K562 (cell line): ENCODE measurements around the gene GNB2. TPM values are rescaled to one million over a fixed set of nuclear protein-coding genes. Genes with fewer than 3 reads are reported as not detected.
A peak's percentile ranks its signal among the peaks of the same experiment; 100 is the strongest.

Experiments used
- CC2D1A ChIP-seq: fragments of 450-650 bp; IDR thresholded peaks from 2 replicates; pipeline ENCODE4 v1.6.1; 2017; ENCODE audit warnings: mild to moderate bottlenecking
- ERF ChIP-seq: fragments of 450-650 bp; formaldehyde crosslinking; IDR thresholded peaks from 2 replicates; pipeline ENCODE4 v1.4.0; 2020; ENCODE audit warnings: mild to moderate bottlenecking, mixed read lengths
- FOXA3 ChIP-seq, 2 experiments: fragments of 450-650 bp in 1 of 2; sonication (generic) in 1 of 2; formaldehyde crosslinking; IDR thresholded peaks in 1 of 2; conservative IDR thresholded peaks in 1 of 2; 2 replicates each; pipeline versions ENCODE4 v1.4.0 to v1.8.0; 2020 to 2022; ENCODE audit warnings: mild to moderate bottlenecking in 2 of 2, missing genetic modification reagents in 1 of 2
- GTF2E2 ChIP-seq: fragments of 200-800 bp; sonication (Bioruptor generic); IDR thresholded peaks from 2 replicates; pipeline ENCODE4 v1.6.1; 2016; ENCODE audit warnings: missing genetic modification characterization, missing compliant biosample characterization
- HDAC1 ChIP-seq, 2 experiments: fragments of 450-650 bp; IDR thresholded peaks; 2 replicates each; pipeline ENCODE4 v1.6.1; 2016 to 2017; ENCODE audit warnings: inconsistent platforms in 1 of 2, mild to moderate bottlenecking in 1 of 2, moderate library complexity in 1 of 2
- HNRNPH1 ChIP-seq: fragments of 200-400 bp; formaldehyde crosslinking; optimal IDR thresholded peaks from 2 replicates; pipeline ENCODE3; 2017; ENCODE audit warnings: low read depth, mild to moderate bottlenecking, low read length, moderate library complexity
- HNRNPLL ChIP-seq: fragments of 200-400 bp; formaldehyde crosslinking; IDR thresholded peaks from 2 replicates; pipeline ENCODE4 v1.6.1; 2017; ENCODE audit warnings: low read length, low read depth, mild to moderate bottlenecking; ENCODE audit not compliant: poor library complexity, severe bottlenecking
- KAT7 ChIP-seq: sonication (generic); formaldehyde crosslinking; IDR thresholded peaks from 2 replicates; pipeline ENCODE4 v1.8.0; 2022; ENCODE audit warnings: missing genetic modification reagents, mild to moderate bottlenecking, borderline replicate concordance
- MXI1 ChIP-seq: IDR thresholded peaks from 2 replicates; pipeline ENCODE4 v1.6.1; 2011; ENCODE audit warnings: low read depth, mild to moderate bottlenecking, improper control_type of control experiment, low read length
- OTX1 ChIP-seq: fragments of 450-650 bp; formaldehyde crosslinking; IDR thresholded peaks from 2 replicates; pipeline ENCODE4 v1.4.0; 2022; ENCODE audit warnings: mild to moderate bottlenecking
- RAD21 ChIP-seq, 2 experiments: fragments of 250-450 bp in 1 of 2; fragments of 450-650 bp in 1 of 2; sonication (Bioruptor Pico) in 1 of 2; formaldehyde crosslinking in 1 of 2; IDR thresholded peaks in 1 of 2; conservative IDR thresholded peaks in 1 of 2; 2 replicates each; pipeline versions ENCODE4 v1.4.0 to v1.8.0; 2020 to 2022; ENCODE audit warnings: mild to moderate bottlenecking in 2 of 2, moderate library complexity in 1 of 2
- SMARCC2 ChIP-seq: fragments of 450-650 bp; IDR thresholded peaks from 2 replicates; pipeline ENCODE4 v1.6.1; 2017; ENCODE audit warnings: antibody characterized with exemption, moderate library complexity, mild to moderate bottlenecking, low read depth
- SMC3 ChIP-seq: conservative IDR thresholded peaks from 2 replicates; pipeline ENCODE4 v1.6.1; 2011; ENCODE audit warnings: low read depth, low read length, improper control_type of control experiment; ENCODE audit not compliant: insufficient read depth
- SNAPC5 ChIP-seq: fragments of 250-450 bp; sonication (Bioruptor Pico); IDR thresholded peaks from 2 replicates; pipeline ENCODE4 v1.8.0; 2021; ENCODE audit warnings: moderate library complexity, mild to moderate bottlenecking, inconsistent platforms
- TEAD4 ChIP-seq, 2 experiments: sonication (generic) in 1 of 2; formaldehyde crosslinking in 1 of 2; IDR thresholded peaks; 2 replicates each; pipeline versions ENCODE4 v1.6.1 to v1.8.0; 2012 to 2022; ENCODE audit warnings: borderline replicate concordance in 1 of 2, inconsistent platforms in 1 of 2, low read length in 1 of 2, mild to moderate bottlenecking in 1 of 2, missing genetic modification reagents in 1 of 2
- TSHZ1 ChIP-seq: fragments of 250-450 bp; sonication (Bioruptor Pico); IDR thresholded peaks from 2 replicates; pipeline ENCODE4 v1.4.0; 2020; ENCODE audit warnings: mild to moderate bottlenecking, moderate library complexity
- ZNF140 ChIP-seq: fragments of 250-450 bp; sonication (Bioruptor Pico); IDR thresholded peaks from 2 replicates; pipeline ENCODE4 v1.8.0; 2021; ENCODE audit warnings: moderate library complexity, mild to moderate bottlenecking, inconsistent platforms
- ZNF143 ChIP-seq: sonication (generic); formaldehyde crosslinking; IDR thresholded peaks from 2 replicates; pipeline ENCODE4 v1.9.0; 2022; ENCODE audit warnings: mild to moderate bottlenecking, missing genetic modification reagents
- polyA plus RNA-seq, 8 experiments: library from polyadenylated mRNA; depleted of rRNA in 4 of 8; stranded (reverse) in 5 of 8; unstranded in 3 of 8; fragments of >200 nt; fragmentation: Nextera tagmentation in 2 of 8; fragmentation: Illumina TruSeq in 1 of 8; extraction: Ambion mirVana in 2 of 8; extraction: Trizol in 1 of 8; gene quantifications; 2 replicates each; pipeline versions ENCODE4 v1.2.1 to v1.2.3, GENCODE V29; 2011 to 2014; ENCODE audit warnings: inconsistent platforms in 1 of 8, missing spikeins in 1 of 8
- total RNA-seq, 7 experiments: library from RNA; depleted of rRNA in 6 of 7; stranded (reverse); fragments of >200 nt in 6 of 7; fragmentation: Illumina TruSeq in 2 of 7; extraction: Trizol in 2 of 7; gene quantifications; 2 replicates each; pipeline versions ENCODE4 v1.2.1 to v1.2.3, GENCODE V29; 2011 to 2021; ENCODE audit warnings: low replicate concordance in 1 of 7
- TF ChIP-seq, protein P1 (sequence below): sonication (generic); formaldehyde crosslinking; IDR thresholded peaks from 2 replicates; pipeline ENCODE4 v1.8.1; 2023; ENCODE audit warnings: mild to moderate bottlenecking, missing genetic modification reagents
- TF ChIP-seq, protein P2 (sequence below): IDR thresholded peaks from 2 replicates; pipeline ENCODE4 v1.6.1; 2012; ENCODE audit warnings: low read depth, low read length, improper control_type of control experiment, borderline replicate concordance

GNB2 gene
- total and polyA plus RNA-seq, 9 of the 15 experiments (the other 6 are each of a cell fraction or from before 2014, with no cell fraction given), result 0.65 to 320 (median 104) TPM

- TF ChIP-seq RAD21 (CRISPR knock-in tag; conservative IDR thresholded peaks at IDR 0.05 in 1 of 2, IDR thresholded peaks at IDR 0.05 in 1 of 2) (no peak), HNRNPH1 (no peak), OTX1 (no peak), HNRNPLL (no peak), TEAD4 (IDR thresholded peaks at IDR 0.05; ENCODE audit: low read length) (peak; percentile 15; the same call in 1 of the 2 replicates), TEAD4 (CRISPR knock-in tag; IDR thresholded peaks at IDR 0.05; ENCODE audit: borderline replicate concordance) (no peak), CC2D1A (no peak), SMARCC2 (no peak), MXI1 (no peak), TSHZ1 (CRISPR knock-in tag) (no peak), FOXA3 (CRISPR knock-in tag; conservative IDR thresholded peaks at IDR 0.05 in 1 of 2, IDR thresholded peaks at IDR 0.05 in 1 of 2) (peak in 1 of 2 experiments; percentile 78; a peak in 1 of 4 replicates), ZNF143 (no peak), SNAPC5 (CRISPR knock-in tag) (no peak), KAT7 (CRISPR knock-in tag) (no peak), ERF (CRISPR knock-in tag) (no peak), GTF2E2 (no peak), SMC3 (0 out of 2 replicates have a peak, but pooled peaks have one; percentile 6), ZNF140 (no peak), HDAC1 (IDR thresholded peaks at IDR 0.05) (peak in 1 of 2 experiments; percentile 38; a peak in 1 of 4 replicates)
- TF ChIP-seq, protein P1, sequence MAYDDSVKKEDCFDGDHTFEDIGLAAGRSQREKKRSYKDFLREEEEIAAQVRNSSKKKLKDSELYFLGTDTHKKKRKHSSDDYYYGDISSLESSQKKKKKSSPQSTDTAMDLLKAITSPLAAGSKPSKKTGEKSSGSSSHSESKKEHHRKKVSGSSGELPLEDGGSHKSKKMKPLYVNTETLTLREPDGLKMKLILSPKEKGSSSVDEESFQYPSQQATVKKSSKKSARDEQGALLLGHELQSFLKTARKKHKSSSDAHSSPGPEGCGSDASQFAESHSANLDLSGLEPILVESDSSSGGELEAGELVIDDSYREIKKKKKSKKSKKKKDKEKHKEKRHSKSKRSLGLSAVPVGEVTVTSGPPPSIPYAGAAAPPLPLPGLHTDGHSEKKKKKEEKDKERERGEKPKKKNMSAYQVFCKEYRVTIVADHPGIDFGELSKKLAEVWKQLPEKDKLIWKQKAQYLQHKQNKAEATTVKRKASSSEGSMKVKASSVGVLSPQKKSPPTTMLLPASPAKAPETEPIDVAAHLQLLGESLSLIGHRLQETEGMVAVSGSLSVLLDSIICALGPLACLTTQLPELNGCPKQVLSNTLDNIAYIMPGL, result no peak
- TF ChIP-seq, protein P2, sequence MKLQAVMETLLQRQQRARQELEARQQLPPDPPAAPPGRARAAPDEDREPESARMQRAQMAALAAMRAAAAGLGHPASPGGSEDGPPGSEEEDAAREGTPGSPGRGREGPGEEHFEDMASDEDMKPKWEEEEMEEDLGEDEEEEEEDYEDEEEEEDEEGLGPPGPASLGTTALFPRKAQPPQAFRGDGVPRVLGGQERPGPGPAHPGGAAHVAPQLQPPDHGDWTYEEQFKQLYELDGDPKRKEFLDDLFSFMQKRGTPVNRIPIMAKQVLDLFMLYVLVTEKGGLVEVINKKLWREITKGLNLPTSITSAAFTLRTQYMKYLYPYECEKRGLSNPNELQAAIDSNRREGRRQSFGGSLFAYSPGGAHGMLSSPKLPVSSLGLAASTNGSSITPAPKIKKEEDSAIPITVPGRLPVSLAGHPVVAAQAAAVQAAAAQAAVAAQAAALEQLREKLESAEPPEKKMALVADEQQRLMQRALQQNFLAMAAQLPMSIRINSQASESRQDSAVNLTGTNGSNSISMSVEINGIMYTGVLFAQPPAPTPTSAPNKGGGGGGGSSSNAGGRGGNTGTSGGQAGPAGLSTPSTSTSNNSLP, result no peak
Observed at GRCh38 chr7:100706672-100707311, 33.3 kb downstream of the GNB2 start (continued).
